Forelimb muscle (tissue), 1 donor: Measurements from ENCODE around the gene APMAP. TPM values are rescaled to one million over a fixed set of nuclear protein-coding genes. Genes with fewer than 3 reads are reported as not detected.
"Not testable (repeated sequence)": the region's sequence is repeated elsewhere in the genome, so short reads cannot be mapped to it uniquely, and the experiment has no call there.

Experiments
- DNase-seq: peaks from one replicate; pipeline ENCODE4 v3.0.0-alpha.2; 2013; ENCODE audit warnings: low read depth
- polyA plus RNA-seq: library from polyadenylated mRNA; unstranded; fragments of 120-200 nt; gene quantifications from one replicate; pipeline ENCODE4 v1.2.1, GENCODE V29; 2013; ENCODE audit not compliant: insufficient read length

Gene APMAP
- polyA plus RNA-seq, 1 donor, result 44.1 TPM

- DNase-seq, result no peak
These were observed 39.4 kb downstream of the APMAP start for GRCh38 chr20:24953209-24953575.

- DNase-seq, result no peak
These were observed 40.0 kb downstream of the APMAP start for GRCh38 chr20:24952376-24953208.

GRCh38 chr20:24951536-24952083 is 40.9 kb downstream of the APMAP start:
- no peak for DNase-seq

GRCh38 chr20:24950836-24951525 is 41.6 kb downstream of the APMAP start:
- no peak for DNase-seq

- DNase-seq, result no peak
These were observed 42.3 kb downstream of the APMAP start for GRCh38 chr20:24950128-24950835.

GRCh38 chr20:24949756-24950127 is 42.8 kb downstream of the APMAP start:
- DNase-seq, result no peak

- no peak for DNase-seq
These were observed 43.4 kb downstream of the APMAP start, which contains the start of gene CST7 for GRCh38 chr20:24948939-24949679. Gene CST7 (plus strand): TSS chr20:24949269. CDS start chr20:24949506, 237 bp downstream.

GRCh38 chr20:24948396-24948938 is 44.1 kb downstream of the APMAP start:
- not testable (repeated sequence) for DNase-seq

- not testable (repeated sequence) for DNase-seq
These were observed 46.2 kb downstream of the APMAP start for GRCh38 chr20:24946376-24946775.

- DNase-seq, result no peak
These were observed 48.8 kb downstream of the APMAP start for GRCh38 chr20:24943731-24944130.

- no peak for DNase-seq
These were observed 49.4 kb downstream of the APMAP start for GRCh38 chr20:24943196-24943595.

GRCh38 chr20:24942679-24943078 is 49.9 kb downstream of the APMAP start:
- no peak for DNase-seq

GRCh38 chr20:24939036-24939435 is 53.5 kb downstream of the APMAP start:
- no peak for DNase-seq

- no peak for DNase-seq
These were observed 54.1 kb downstream of the APMAP start for GRCh38 chr20:24938498-24938897.

- no peak for DNase-seq
These were observed 55.0 kb downstream of the APMAP start for GRCh38 chr20:24937579-24937978.

GRCh38 chr20:24936526-24937407 is 55.8 kb downstream of the APMAP start:
- DNase-seq, result no peak

- no peak for DNase-seq
These were observed 56.6 kb downstream of the APMAP start for GRCh38 chr20:24935766-24936525.

GRCh38 chr20:24935140-24935539 is 57.4 kb downstream of the APMAP start:
- no peak for DNase-seq

GRCh38 chr20:24934716-24935115 is 57.8 kb downstream of the APMAP start:
- DNase-seq, result no peak
